HFFc6 (cell line): ENCODE measurements around the gene RBMS1. TPM values are rescaled to one million over a fixed set of nuclear protein-coding genes. Genes with fewer than 3 reads are reported as not detected.
A peak's percentile ranks its signal among the peaks of the same experiment; 100 is the strongest.

Experiments used
- DNase-seq: peaks from one replicate; pipeline ENCODE4 v3.0.0-alpha.2; 2018
- H3K27ac Mint-ChIP-seq: 2 replicates; pipeline ENCODE4 v1.8.0; 2020; ENCODE audit warnings: mild to moderate bottlenecking, mixed read lengths
- H3K27me3 Mint-ChIP-seq: 2 replicates; pipeline ENCODE4 v1.8.0; 2021; ENCODE audit warnings: mild to moderate bottlenecking, moderate library complexity, mixed read lengths; ENCODE audit not compliant: insufficient read depth
- H3K36me3 Mint-ChIP-seq: 2 replicates; pipeline ENCODE4 v1.8.0; 2021; ENCODE audit warnings: low read depth, mixed read lengths
- H3K4me1 Mint-ChIP-seq: 2 replicates; pipeline ENCODE4 v1.8.0; 2020; ENCODE audit warnings: low read depth, mixed read lengths
- H3K4me3 Mint-ChIP-seq: 2 replicates; pipeline ENCODE4 v1.8.0; 2020; ENCODE audit warnings: mild to moderate bottlenecking, moderate library complexity, mixed read lengths
- H3K9me3 Mint-ChIP-seq: 2 replicates; pipeline ENCODE4 v1.8.0; 2020; ENCODE audit warnings: mild to moderate bottlenecking, mixed read lengths
- total RNA-seq, 6 experiments: library from RNA; stranded (reverse); fragmentation: NEBNext Ultra II Directional; extraction: Animal tissue kit (Norgen Biotek cat#: 25700); gene quantifications; 2 replicates in 1 of 6; 3 replicates in 5 of 6; pipeline ENCODE4 v1.2.3, GENCODE V29; 2021
- TF ChIP-seq, protein P1 (sequence below): fragments of 200-600 bp; sonication (generic); IDR thresholded peaks from 2 replicates; pipeline ENCODE4 v1.5.0; 2021; ENCODE audit warnings: antibody characterized with exemption, mild to moderate bottlenecking

The RBMS1 gene
- total RNA-seq, 6 experiments from 2014 or later = 88.7 to 111 (median 96.1) TPM

GRCh38 chr2:160364364-160364763 lies 129.2 kb downstream of the RBMS1 start:
- Mint-ChIP-seq H3K4me3 (peak overlapping the region; percentile 16; the same call in 1 of the 2 replicates), H3K4me1 (peaks cover 93% of the 10 kb centered on the region), H3K36me3 (peaks cover 44% of the 10 kb centered on the region), H3K27me3 (no peaks in the 10 kb centered on the region; the same call in 1 of the 2 replicates), H3K27ac (peak overlapping the region; percentile 51), H3K9me3 (no peaks in the 10 kb centered on the region)
- DNase-seq = no peak
- TF ChIP-seq, protein P1, sequence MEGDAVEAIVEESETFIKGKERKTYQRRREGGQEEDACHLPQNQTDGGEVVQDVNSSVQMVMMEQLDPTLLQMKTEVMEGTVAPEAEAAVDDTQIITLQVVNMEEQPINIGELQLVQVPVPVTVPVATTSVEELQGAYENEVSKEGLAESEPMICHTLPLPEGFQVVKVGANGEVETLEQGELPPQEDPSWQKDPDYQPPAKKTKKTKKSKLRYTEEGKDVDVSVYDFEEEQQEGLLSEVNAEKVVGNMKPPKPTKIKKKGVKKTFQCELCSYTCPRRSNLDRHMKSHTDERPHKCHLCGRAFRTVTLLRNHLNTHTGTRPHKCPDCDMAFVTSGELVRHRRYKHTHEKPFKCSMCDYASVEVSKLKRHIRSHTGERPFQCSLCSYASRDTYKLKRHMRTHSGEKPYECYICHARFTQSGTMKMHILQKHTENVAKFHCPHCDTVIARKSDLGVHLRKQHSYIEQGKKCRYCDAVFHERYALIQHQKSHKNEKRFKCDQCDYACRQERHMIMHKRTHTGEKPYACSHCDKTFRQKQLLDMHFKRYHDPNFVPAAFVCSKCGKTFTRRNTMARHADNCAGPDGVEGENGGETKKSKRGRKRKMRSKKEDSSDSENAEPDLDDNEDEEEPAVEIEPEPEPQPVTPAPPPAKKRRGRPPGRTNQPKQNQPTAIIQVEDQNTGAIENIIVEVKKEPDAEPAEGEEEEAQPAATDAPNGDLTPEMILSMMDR = no peak

DNA sequence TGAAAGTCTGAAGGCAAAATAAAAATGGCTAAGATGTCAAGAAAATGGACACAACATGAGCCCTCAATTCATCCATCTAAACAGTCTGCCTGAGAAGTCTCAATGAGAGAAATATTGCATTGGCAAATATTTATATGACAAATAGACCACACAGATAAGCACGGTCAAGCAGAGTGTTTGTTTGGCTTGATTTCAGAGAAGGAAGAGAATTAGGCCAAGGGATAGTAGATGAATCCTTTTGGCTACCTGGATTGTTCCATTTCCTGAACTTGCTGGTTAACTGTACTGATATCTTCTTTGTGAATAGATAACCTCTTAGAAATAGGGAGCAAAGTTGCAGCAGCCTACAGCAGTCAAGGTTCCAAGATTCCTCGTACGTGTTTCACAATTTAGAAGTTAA lies 129.6 kb downstream of the RBMS1 start:
- H3K27ac Mint-ChIP-seq = peak overlapping the region; percentile 50
- DNase-seq = no peak

GRCh38 chr2:160363055-160363454 lies 130.6 kb downstream of the RBMS1 start:
- no peaks in the 10 kb centered on the region for H3K27me3 Mint-ChIP-seq
- DNase-seq = no peak
- peak overlapping the region; percentile 50 for H3K27ac Mint-ChIP-seq
- no peaks in the 10 kb centered on the region for H3K9me3 Mint-ChIP-seq
- no peak overlapping the region; the same call in 1 of the 2 replicates for H3K4me3 Mint-ChIP-seq
- TF ChIP-seq, protein P1 = no peak
- H3K36me3 Mint-ChIP-seq = peaks cover 44% of the 10 kb centered on the region
- H3K4me1 Mint-ChIP-seq = peaks cover 93% of the 10 kb centered on the region

More for the DNA sequence above, 129.6 kb downstream of the RBMS1 start:
- no peaks in the 10 kb centered on the region for H3K27me3 Mint-ChIP-seq
- no peaks in the 10 kb centered on the region for H3K9me3 Mint-ChIP-seq
- TF ChIP-seq, protein P1 = no peak
- peaks cover 42% of the 10 kb centered on the region for H3K36me3 Mint-ChIP-seq
- H3K4me3 Mint-ChIP-seq = no peak overlapping the region
- H3K4me1 Mint-ChIP-seq = peaks cover 93% of the 10 kb centered on the region

GRCh38 chr2:160362541-160362940 lies 131.1 kb downstream of the RBMS1 start:
- Mint-ChIP-seq H3K36me3 (peaks cover 50% of the 10 kb centered on the region), H3K27me3 (no peaks in the 10 kb centered on the region), H3K4me3 (no peak overlapping the region), H3K27ac (peak overlapping the region; percentile 17; the same call in 1 of the 2 replicates), H3K4me1 (peaks cover 93% of the 10 kb centered on the region), H3K9me3 (no peaks in the 10 kb centered on the region)
- TF ChIP-seq, protein P1 = no peak
- no peak for DNase-seq

GRCh38 chr2:160362018-160362417 lies 131.6 kb downstream of the RBMS1 start:
- DNase-seq = no peak
- no peaks in the 10 kb centered on the region for H3K9me3 Mint-ChIP-seq
- TF ChIP-seq, protein P1 = no peak
- H3K4me3 Mint-ChIP-seq = no peak overlapping the region
- H3K27me3 Mint-ChIP-seq = no peaks in the 10 kb centered on the region
- peaks cover 93% of the 10 kb centered on the region for H3K4me1 Mint-ChIP-seq
- H3K36me3 Mint-ChIP-seq = peaks cover 51% of the 10 kb centered on the region
- H3K27ac Mint-ChIP-seq = peak overlapping the region; percentile 17; the same call in 1 of the 2 replicates
